ENCODE data around the gene LTV1. TPM values are rescaled to one million over a fixed set of nuclear protein-coding genes. Genes with fewer than 3 reads are reported as not detected.

LTV1 gene
- total and polyA plus RNA-seq, 2 of the 4 experiments (the other 2 are of a cell fraction): 11.1 to 19.0 TPM

GRCh38 chr6:143882401-143882930 is 39.3 kb downstream of the LTV1 start:
- H3K18ac ChIP-seq (ENCODE audit: low read depth, low read length): no peak overlapping the region
- CTCF ChIA-PET: no interaction called here
- H2AFZ ChIP-seq (replicated peaks; ENCODE audit: low read length, poor library complexity): no peak overlapping the region
- in situ Hi-C loops (cut with MboI; ENCODE audit: low sequenced_read_pairs): no loop called here
- H4K91ac ChIP-seq (ENCODE audit: insufficient read depth, low read depth, low read length): no peak overlapping the region
- POLR2A ChIA-PET (ENCODE audit: unreplicated experiment): no interaction called here
- H3K9me3 ChIP-seq (ENCODE audit: control insufficient read depth, insufficient read depth, low read length): peaks cover 2% of the 10 kb centered on the region; the same call in 1 of the 2 replicates
- no peak overlapping the region for H3K9ac ChIP-seq (ENCODE audit: low read depth, low read length)
- H3K27me3 ChIP-seq (ENCODE audit: control insufficient read depth, insufficient read depth, low read length): no peaks in the 10 kb centered on the region
- no peaks in the 10 kb centered on the region for H3K79me1 ChIP-seq (ENCODE audit: low read depth in 1 of 2, low read length in 2 of 2)
- no peak overlapping the region for H3K4ac ChIP-seq (ENCODE audit: low read depth, low read length)
- no peak overlapping the region for H3K27ac ChIP-seq (ENCODE audit: insufficient read depth, low read length)
- 11% methylated on average over 1 of the region's 2 CpGs; no CpG with 5 or more reads in 1 of the 2 experiments for WGBS, 2 experiments (ENCODE audit: extremely low coverage in 2 of 2, insufficient read length in 1 of 2)
- BruUV-seq (replicated peaks): no TSS peak
- H4K20me1 ChIP-seq (ENCODE audit: insufficient read depth, low read length): no peaks in the 10 kb centered on the region
- no peak overlapping the region for H3K4me3 ChIP-seq (ENCODE audit: insufficient read depth, low read depth, low read length)
- DNase-seq (no peak), ATAC-seq (ENCODE audit: low read depth) (no peak)
- no peaks in the 10 kb centered on the region for H3K4me1 ChIP-seq (ENCODE audit: control insufficient read depth, insufficient read depth, low read length)
- intact Hi-C loops (cut with micrococcal nuclease): no loop called here
- H2AK5ac ChIP-seq (ENCODE audit: low read depth, low read length): no peak overlapping the region
- no peak overlapping the region for H4K5ac ChIP-seq (ENCODE audit: low read depth, low read length)
- no peak overlapping the region for H3K56ac ChIP-seq (ENCODE audit: extremely low read depth, insufficient read depth, low read length)
- no peak overlapping the region for H2BK120ac ChIP-seq (ENCODE audit: low read depth, low read length)
- H4K8ac ChIP-seq (ENCODE audit: low read depth in 2 of 2, low read length in 2 of 2): no peak overlapping the region
- H3K23ac ChIP-seq (ENCODE audit: low read depth, low read length): no peak overlapping the region
- H2BK20ac ChIP-seq (ENCODE audit: low read depth, low read length): no peak overlapping the region
- dilution Hi-C loops (cut with HindIII; ENCODE audit: low sequenced_read_pairs, unreplicated experiment): no loop called here
- H3K14ac ChIP-seq (replicated peaks; ENCODE audit: low read depth, low read length): no peak overlapping the region
- no peak overlapping the region for H2AK9ac ChIP-seq (replicated peaks; ENCODE audit: low read depth, low read length, poor library complexity)
- TF ChIP-seq SMC3 (IDR thresholded peaks at IDR 0.05; ENCODE audit: low read depth, low read length) (no peak), CHD1 (IDR thresholded peaks at IDR 0.05; ENCODE audit: low read depth, low read length) (no peak), USF2 (IDR thresholded peaks at IDR 0.05; ENCODE audit: low read depth, low read length) (no peak), MAFK (IDR thresholded peaks at IDR 0.05; ENCODE audit: low read depth, low read length) (no peak), MAZ (IDR thresholded peaks at IDR 0.05; ENCODE audit: borderline replicate concordance, low read depth, low read length) (no peak), RFX5 (IDR thresholded peaks at IDR 0.05; ENCODE audit: low read depth, low read length) (no peak), ELK1 (IDR thresholded peaks at IDR 0.05; ENCODE audit: borderline replicate concordance, low read depth, low read length) (no peak), CEBPB (IDR thresholded peaks at IDR 0.05; ENCODE audit: low read depth, low read length) (no peak)
- H3K9me1 ChIP-seq (ENCODE audit: insufficient read depth, low read length): no peaks in the 10 kb centered on the region
- no peak overlapping the region for H2BK15ac ChIP-seq (ENCODE audit: low read depth, low read length)
- H2BK5ac ChIP-seq (ENCODE audit: low read depth, low read length, poor library complexity, severe bottlenecking): no peak overlapping the region
- H3K36me3 ChIP-seq (ENCODE audit: control insufficient read depth, insufficient read depth, low read length): no peaks in the 10 kb centered on the region
- H3K4me2 ChIP-seq (ENCODE audit: low read depth, low read length): no peak overlapping the region

Measured in IMR-90 (cell line).